ENCODE data around the gene ETS2.

- TF ChIP-seq, protein P1, sequence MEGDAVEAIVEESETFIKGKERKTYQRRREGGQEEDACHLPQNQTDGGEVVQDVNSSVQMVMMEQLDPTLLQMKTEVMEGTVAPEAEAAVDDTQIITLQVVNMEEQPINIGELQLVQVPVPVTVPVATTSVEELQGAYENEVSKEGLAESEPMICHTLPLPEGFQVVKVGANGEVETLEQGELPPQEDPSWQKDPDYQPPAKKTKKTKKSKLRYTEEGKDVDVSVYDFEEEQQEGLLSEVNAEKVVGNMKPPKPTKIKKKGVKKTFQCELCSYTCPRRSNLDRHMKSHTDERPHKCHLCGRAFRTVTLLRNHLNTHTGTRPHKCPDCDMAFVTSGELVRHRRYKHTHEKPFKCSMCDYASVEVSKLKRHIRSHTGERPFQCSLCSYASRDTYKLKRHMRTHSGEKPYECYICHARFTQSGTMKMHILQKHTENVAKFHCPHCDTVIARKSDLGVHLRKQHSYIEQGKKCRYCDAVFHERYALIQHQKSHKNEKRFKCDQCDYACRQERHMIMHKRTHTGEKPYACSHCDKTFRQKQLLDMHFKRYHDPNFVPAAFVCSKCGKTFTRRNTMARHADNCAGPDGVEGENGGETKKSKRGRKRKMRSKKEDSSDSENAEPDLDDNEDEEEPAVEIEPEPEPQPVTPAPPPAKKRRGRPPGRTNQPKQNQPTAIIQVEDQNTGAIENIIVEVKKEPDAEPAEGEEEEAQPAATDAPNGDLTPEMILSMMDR (conservative IDR thresholded peaks at IDR 0.05; ENCODE audit: low read depth, low read length) = no peak
- TF ChIP-seq EZH2 (IDR thresholded peaks at IDR 0.05; ENCODE audit: low read length, unreplicated experiment) = no peak
Observed at GRCh38 chr21:38810826-38811164, 5.1 kb downstream of the ETS2 start.
